GM18508 (cell line): ENCODE measurements around the gene EPHA6.

ENCODE experiments used
- ATAC-seq: cut with Tn5 transposase; IDR thresholded peaks from one replicate; pipeline ENCODE4 v1.9.1; 2021; ENCODE audit warnings: moderate number of reproducible peaks; ENCODE audit not compliant: insufficient read depth, unreplicated experiment

EPHA6 gene

DNA sequence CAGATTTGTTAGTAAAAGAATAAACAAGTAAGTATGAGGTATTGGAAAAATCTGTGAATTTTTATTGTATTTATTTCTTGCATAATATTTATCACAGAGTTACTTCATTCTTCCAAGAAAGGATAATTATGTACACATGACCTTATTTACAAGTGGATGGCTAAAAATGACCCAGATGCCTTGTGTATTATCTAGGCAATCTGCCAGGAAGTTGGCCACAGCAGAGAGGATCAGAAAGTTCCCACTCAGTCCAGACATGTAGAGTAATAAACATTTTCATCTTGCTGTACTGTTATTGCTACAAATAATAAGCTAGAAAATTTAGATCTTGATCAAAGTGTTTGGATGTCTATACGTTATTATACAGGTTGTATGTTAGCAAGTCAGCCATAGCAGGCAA, 317.1 kb downstream of the EPHA6 start:
- no peak for ATAC-seq

DNA sequence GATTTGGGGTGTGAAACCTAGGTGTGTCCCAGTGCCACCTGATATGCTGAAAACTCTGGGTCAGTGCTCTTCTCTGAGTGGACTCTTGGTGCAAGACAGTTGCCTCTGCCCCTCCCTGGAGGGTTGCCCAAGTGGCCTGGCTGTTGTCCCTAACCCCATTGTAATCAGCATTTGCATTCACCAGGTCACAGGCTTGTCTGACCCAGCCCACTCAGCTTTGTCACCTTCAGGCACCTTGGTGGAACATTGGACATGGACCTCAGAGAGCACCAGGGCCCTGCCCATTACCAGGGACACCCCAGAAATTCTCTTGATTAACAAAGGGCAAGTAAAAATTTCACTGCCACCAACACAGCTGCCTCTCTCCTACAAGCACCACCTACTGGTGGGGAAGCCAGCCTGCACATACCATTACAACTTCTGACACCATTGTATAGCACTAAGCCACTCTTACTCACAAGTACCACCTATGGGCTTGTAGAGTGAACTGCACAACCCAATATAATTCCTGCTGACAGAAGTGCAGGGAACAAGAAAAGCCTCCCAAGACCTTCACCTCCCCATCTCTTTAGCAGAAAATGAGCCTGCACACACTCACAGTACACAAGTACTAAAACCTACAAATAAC, 324.6 kb downstream of the EPHA6 start:
- no peak for ATAC-seq

DNA sequence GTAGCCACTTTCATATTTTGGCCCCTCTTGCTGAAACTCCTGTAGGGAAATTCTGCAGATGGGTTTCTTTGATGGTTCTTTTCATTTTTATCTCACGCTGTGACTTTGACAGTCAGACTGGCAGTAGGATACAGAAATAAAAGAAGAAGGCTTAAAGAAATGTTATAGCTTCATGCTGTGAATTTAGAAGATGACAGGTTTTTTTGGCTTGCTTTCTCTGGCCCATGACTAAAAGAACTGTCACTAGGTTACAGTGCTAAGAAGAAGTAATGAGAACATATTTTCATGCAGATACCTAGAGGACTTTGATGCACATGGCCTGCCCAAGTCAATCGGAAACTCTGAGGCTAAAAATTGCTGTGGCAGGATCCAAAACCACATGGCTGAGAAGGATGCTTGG, 334.5 kb downstream of the EPHA6 start:
- no peak for ATAC-seq

DNA sequence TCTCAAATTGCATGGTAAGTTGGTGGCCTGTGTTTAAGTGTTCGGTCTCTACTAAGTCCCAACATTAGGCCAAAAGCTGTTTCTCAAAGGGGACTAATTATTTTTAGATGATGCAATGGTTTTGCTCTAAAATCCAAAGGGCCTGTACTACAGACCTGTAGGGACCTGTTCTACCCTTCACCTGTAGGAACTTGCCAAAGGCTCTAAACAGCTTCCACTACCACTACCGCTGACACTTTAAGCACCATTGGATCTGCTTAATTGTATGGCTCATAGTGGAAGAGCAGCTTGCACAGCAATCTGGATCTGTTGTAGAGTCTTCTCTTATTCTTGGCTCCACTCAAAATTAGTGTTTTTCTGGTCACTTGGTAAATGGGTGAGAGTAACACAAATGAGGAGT, 346.8 kb downstream of the EPHA6 start:
- no peak for ATAC-seq

DNA sequence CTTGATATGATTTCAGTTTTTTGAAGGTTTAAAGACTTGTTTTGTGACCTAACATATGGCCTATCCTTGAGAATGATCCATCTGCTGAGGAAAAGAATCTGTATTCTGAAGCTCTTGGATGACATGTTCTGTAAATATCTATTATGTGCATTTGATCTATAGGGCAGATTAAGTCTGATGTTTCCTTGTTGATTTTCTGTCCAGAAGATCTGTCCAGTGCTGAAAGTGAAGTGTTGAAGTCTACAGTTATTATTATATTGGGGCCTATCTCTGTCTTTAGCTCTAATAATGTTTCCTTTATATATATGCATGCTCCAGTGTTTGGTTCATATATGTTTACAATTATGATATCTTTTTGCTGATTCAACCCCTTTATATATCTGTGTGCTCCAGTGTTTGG, 362.8 kb downstream of the EPHA6 start:
- no peak for ATAC-seq

DNA sequence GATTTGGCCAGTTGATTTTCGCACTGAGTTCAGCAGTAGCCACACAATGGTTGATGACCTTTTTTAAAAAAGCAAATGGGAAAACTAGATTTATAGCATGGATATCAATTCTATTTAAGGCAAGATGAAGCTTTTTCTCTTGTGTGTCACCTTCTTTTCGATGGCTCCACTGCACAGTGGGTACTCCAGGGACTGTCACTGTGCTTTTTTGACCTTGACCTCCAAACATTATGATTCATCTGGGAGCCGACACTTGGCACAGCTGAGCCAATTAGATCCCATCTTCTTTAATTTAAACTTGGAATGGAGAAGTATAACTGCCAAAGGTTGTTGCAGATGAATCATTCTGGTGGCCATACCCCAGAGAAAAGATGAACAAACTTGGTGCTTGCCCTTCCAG, 367.3 kb downstream of the EPHA6 start:
- no peak for ATAC-seq

DNA sequence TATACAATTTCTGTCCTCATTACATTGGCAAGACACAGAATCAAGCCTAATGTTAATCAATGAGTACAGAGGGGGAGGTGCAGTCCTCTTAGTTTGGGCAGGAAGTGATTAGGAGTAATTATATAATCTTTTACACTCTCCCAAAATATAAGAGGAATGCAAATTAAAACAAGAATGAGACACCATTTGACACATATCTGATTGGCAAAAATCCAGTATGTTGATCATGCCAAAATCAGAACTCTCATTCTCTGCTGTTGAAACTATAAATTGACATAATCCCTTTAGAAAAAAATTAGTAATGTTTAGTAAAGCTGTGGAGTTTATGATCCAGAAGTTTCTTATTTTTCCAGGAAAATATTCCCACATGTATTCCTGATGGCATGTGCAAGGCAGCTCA, 373.4 kb downstream of the EPHA6 start:
- no peak for ATAC-seq

DNA sequence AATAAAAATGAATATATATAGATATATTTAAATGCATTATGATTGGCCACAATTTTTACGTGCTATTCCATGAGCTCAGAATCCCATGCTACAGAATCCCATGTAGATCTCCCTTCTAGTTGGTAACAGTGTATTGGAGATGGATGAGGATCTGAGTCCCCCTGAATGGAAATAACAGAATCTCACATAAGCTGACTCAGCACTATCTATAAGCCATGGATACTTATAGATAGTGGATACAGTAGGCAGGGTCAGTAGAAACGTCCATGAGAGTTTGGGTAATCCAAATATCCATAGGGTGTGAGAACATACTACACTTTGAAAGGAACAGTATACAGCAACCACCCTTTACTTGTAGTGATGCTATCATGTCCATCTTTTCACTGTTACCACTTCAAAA, 375.4 kb downstream of the EPHA6 start:
- ATAC-seq = no peak

DNA sequence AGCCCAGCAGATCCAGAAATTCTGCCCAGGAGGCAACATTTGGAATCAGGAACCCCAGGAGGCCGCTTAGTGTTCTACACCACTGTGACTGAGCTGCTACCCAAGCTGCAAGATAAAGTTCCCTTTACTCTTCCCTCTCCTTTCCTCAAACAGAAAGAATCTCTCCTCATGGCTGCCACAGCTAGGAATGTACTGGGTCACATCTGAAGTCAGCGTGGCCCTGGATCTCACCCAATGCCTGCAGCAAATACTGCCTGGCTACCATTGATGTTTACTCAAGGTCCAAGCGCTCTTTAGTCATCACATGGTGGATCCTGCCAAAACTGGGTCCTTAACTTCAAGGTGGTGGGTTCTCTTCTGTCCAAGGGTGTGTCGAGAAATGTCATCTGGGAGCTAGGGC, 382.7 kb downstream of the EPHA6 start:
- ATAC-seq = no peak

DNA sequence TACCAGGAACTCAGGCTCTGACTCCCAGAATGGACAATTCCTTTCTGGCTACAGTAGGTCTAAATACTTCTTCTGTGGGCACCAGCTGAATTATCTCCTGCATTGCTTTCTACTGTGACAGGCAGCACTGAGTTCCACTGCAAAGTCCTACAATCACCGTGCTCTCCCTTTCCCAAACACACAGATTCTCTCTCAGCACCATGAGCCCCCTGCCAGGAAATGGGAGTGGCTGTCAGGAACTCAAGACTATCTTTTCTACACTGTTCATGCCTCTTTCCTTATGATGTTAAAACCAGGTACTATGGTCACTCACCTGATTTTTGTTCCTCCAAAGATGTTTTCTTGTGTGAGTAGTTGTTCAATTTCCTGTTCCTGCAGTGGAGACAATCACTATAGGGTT, 383.4 kb downstream of the EPHA6 start:
- no peak for ATAC-seq

DNA sequence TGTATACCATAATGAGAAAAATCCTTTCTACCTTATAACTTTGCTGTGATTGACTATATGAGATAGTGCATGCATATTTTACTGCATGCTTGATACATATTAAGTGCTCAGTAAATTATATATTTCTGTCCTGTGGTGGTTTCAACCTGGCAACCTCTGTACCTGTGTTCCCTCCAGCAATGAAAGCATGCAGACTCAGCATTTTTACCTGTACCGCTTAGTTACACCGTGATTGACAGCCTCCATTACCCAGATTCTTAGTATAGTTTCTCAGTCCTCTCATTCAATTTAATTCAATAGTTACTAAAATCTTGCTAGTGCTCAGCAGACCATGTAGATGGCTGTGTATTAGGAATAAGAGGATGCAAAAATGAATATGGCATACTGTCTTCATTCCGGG, 386.0 kb downstream of the EPHA6 start:
- ATAC-seq = no peak

DNA sequence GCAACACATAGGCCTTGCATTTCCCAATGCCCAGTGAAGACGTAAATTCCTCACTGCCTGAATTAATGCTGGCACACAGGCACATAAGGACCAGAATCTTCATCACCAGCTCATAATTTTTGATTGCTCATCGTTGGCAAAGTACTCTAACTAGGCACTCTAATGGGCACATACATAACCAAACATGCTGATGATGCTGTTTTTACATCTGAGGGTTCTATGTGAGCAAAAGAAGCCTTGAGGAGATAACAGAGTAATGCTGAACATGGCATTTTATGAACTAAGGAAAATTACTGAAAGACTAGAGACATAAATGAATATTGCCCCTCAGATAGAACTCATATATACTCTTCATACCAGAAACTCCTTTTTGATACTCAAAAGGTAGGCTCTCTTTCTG, 387.4 kb downstream of the EPHA6 start:
- ATAC-seq = no peak

DNA sequence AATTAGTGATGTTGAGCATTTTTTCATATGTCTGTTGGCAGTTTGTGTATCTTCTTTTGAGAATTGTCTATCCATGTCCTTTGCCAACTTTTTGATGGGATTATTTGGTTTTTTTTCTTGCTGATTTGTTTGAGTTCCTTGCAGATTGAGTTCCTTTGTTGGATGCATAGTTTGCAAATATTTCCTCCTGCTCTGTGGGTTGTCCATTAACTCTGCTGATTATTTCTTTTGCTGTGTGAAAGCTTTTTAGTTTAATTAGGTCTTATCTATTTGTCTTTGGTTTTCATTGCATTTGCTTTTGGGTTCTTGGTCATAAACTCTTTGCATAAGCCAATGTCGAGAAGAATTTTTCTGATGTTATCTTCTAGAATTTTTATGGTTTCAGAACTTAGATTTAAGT, 414.6 kb downstream of the EPHA6 start:
- ATAC-seq = no peak

DNA sequence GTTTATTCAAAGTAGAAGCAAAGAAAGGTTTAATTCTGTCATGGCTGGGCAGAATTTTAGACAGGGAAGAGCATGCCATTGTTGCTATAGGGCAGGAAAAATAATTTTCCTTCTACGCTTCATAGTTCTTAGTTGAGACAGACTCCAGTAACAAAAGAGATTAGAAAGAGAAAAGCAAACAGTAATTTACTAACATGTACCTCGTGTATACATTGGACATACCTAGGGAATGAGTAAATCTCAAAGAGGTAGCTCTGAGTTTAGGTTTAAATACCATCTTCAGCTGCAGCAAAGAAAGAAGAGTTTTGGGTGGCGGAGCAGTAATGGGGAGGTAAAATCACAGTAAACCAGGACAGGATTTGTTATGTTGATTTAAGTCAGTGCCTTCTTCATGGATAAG, 416.1 kb downstream of the EPHA6 start:
- ATAC-seq = no peak

DNA sequence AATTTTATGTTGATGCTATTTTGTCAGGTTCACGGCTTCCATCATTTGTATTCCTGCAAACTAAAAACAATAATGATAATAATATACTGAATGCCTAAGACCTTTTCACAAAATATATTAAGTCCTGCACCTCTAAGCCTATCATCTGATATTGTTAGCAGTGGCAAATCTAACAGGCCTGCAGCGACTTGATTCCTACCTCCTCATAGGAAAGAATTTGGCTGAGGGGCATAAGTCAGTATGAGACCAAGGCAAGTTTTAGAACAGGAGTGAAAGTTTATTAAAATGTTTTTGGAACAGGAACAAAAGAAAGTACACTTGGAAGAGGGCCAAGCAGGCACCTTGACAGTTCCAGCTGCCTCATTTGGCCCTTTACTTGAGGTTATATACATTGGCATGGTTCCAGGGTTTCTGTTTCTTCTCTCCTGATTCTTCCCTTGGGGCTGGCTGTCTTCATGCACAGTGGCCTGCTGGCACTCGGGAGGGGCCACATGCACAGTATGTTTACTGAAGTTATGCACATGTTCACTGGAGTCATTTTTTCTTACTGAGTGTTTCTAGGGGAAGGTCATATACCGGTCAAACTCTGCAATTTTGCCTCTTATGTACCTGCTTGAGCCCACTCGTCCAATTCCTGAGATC, 418.1 kb downstream of the EPHA6 start:
- no peak for ATAC-seq

DNA sequence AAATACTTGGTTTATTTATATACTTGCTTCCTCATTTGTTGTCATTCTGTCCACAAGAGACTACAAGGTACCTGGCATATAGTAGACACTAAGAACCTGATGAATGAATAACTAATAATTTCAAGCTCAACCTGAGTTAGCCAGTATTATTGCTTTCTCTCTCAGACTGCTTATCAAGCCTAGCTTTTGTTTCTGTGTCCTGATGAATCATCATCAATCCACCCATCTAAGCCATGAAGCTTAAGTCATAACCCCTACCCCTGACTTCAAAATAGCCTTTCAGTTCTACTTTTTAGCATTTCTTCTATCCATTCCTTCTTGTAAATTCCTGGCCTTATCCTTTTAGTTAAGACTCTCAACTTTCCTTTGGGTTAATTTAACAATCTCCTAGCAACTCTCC, 420.8 kb downstream of the EPHA6 start:
- no peak for ATAC-seq

DNA sequence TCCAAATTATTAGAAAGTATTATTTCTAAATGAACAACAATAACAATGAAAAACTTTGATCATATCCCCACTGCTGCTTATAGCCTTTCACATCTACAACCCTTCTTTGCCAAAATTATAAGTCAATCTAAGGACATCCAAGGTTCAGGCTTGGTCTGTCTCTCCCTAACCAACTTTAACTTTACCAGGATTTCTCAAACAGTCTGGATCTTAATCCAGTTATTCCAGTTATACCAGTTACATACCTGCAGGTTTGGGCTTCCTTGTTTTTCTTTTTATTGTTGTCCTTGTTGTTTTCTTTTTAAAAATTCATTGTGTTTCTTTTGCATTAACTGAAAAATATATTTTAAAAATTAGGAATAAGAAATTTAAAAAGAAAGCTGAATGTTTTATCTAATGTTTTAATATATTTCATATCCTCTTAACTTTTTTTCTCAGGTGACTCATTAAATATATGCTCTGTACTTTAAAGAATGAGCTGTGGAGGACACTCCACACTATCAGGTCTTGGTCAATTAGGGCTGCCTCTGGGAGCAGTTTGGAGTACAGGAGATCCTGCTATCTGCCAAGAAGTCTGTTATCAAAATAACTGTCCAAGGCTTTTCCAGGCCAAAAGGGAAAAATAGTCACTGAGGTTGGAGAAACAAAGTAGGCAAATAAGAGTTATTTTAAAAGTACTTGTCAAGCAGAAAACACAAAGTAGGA, 421.4 kb downstream of the EPHA6 start:
- ATAC-seq = no peak

DNA sequence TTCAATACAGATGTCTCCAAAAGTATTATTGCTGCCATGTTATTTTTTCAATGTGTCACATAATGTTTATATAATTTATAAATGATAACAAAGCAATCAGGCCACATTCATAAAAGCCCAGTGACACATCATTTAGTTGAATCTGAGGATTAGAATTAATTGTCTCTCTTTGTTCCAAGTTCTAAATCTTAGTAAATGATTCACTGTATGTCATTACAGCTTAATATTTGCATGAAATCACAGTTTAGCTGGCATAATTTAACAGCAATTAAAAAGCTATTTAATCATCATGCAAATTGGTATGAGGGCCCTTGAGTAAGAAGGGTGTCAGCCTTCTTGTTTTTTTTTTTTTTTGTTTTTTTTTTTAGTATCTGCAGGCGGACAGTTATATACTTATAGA, 427.0 kb downstream of the EPHA6 start:
- ATAC-seq = no peak

DNA sequence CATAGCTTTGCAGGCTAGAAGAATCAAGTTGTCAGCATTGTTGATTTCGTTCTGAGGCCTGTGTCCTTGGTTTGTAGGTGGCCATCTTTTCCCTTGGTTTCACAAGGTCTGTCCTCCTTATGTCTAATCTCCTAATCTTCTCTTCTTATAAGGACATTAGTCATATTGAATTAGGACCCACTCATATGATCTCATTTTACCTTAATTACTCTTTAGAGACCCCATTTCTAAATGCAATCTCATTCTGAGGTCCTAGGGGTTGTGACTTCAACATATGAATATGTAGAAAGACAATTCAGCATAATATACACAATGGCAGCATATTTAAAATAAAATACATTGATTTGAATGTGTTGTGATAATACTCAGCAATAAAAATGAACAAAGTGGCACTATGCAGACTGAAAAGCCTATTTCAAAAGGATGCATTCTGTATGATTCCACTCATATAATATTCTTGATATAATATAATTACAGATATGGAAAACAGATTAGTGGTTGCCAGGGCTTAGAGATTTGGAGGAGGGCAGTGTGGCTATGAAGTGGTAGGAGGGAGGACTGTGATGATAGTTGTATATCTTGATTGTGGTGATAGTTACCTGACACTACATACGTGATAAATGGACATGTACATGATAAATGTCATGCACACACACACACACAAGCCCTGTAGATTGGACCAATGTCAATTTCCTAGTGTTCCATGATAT, 431.0 kb downstream of the EPHA6 start:
- no peak for ATAC-seq

DNA sequence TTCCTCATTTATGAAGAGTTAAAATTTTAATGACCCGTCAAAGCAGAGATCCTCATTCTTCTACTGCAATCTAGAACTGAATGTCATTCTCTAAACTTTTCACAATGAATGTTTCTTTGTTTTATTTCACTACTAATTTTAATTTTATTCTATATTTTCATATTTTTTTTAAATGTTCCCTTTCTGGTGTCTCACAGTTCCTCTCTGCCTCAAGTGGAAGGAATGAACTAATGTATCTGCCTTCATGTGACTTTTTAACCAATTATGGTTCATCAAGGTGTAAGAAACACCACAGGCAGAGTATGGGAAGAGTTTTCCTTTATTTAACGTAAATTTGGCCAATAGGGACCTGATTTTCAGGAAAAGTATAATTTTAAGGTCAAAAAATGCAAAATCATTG, 441.7 kb downstream of the EPHA6 start:
- no peak for ATAC-seq

DNA sequence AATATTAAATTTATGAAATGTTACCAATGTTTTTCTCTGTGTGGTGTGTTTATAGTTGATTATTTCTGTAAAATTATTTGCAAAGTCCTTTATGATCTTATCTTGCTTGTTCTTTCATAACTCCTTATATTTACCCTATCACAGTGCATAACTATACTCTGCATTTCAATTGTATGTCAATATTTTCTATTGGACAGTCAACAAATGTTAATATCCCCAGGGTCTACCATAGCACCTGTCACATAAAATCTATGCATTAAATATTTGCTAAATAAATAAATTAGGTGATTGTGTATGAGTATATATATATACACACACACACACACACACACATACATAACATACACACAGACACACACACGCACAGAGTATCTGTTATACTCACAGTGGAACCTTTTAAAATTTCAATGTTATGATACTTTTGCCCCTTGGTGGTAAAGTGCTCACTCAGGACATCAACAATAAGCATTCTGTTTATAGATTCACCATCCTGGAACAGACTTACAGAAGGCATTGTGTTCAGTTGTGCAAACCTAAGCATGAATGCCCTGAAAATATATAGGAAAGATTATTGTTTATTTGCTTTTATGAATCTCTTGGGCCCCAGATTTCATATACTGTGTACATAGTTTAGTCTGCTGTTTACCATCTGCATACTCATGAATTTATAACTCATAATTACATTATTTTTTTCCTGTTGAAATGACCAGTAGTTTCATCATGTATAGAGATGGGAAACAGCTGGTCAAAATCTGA, 443.7 kb downstream of the EPHA6 start:
- no peak for ATAC-seq
